HG02885 (cell line): ENCODE results near the gene RARRES2.

ENCODE experiments used
- ATAC-seq: cut with Tn5 transposase; IDR thresholded peaks from one replicate; pipeline ENCODE4 v1.9.1; 2021; ENCODE audit warnings: mild to moderate bottlenecking; ENCODE audit not compliant: unreplicated experiment, poor library complexity

The RARRES2 gene

GRCh38 chr7:150340024-150340749 lies 1.2 kb downstream of the RARRES2 start:
- no peak for ATAC-seq

GRCh38 chr7:150339409-150339809 lies 2.0 kb downstream of the RARRES2 start:
- no peak for ATAC-seq

- ATAC-seq = no peak
Measured at GRCh38 chr7:150338166-150338829, 3.1 kb downstream of the RARRES2 start.

GRCh38 chr7:150337659-150338081 lies 3.8 kb downstream of the RARRES2 start:
- no peak for ATAC-seq

GRCh38 chr7:150337179-150337578 lies 4.2 kb downstream of the RARRES2 start:
- ATAC-seq = no peak

- ATAC-seq = no peak
Measured at GRCh38 chr7:150336746-150337145, 4.7 kb downstream of the RARRES2 start.

- ATAC-seq = no peak
Measured at GRCh38 chr7:150335774-150336112, 5.7 kb downstream of the RARRES2 start.

- ATAC-seq = no peak
Measured at GRCh38 chr7:150335108-150335773, 6.2 kb downstream of the RARRES2 start.

GRCh38 chr7:150334108-150334507 lies 7.3 kb downstream of the RARRES2 start:
- ATAC-seq = no peak

- ATAC-seq = no peak
Measured at GRCh38 chr7:150333659-150334058, 7.8 kb downstream of the RARRES2 start.

- ATAC-seq = no peak
Measured at GRCh38 chr7:150332852-150333635, 8.4 kb downstream of the RARRES2 start.

GRCh38 chr7:150330211-150330885 lies 11.1 kb downstream of the RARRES2 start:
- no peak for ATAC-seq

- no peak for ATAC-seq
Measured at GRCh38 chr7:150329331-150330120, 11.9 kb downstream of the RARRES2 start.

GRCh38 chr7:150327308-150327707 lies 14.1 kb downstream of the RARRES2 start:
- ATAC-seq = no peak

GRCh38 chr7:150326657-150327268 lies 14.7 kb downstream of the RARRES2 start:
- ATAC-seq = no peak

- ATAC-seq = no peak
Measured at GRCh38 chr7:150325901-150326300, 15.5 kb downstream of the RARRES2 start.

GRCh38 chr7:150325110-150325611 lies 16.3 kb downstream of the RARRES2 start:
- ATAC-seq = no peak

GRCh38 chr7:150324373-150324961 lies 17.0 kb downstream of the RARRES2 start:
- no peak for ATAC-seq
